Stimulated activated CD8-positive, alpha-beta memory T cell treated with anti-CD3 and anti-CD28 coated beads, Interleukin-7, amount 100 ng/mL, for 24 hours (primary cell): ENCODE data around the gene KCNT2.

ENCODE experiments used
- DNase-seq: peaks from one replicate; pipeline ENCODE4 v3.0.0-alpha.2; 2020; ENCODE audit warnings: low read depth

KCNT2 gene

GRCh38 chr1:196183941-196184340 is 424.3 kb downstream of the KCNT2 start:
- no peak for DNase-seq

GRCh38 chr1:196181594-196181878 is 426.7 kb downstream of the KCNT2 start:
- no peak for DNase-seq

- DNase-seq = no peak
These were observed 427.2 kb downstream of the KCNT2 start for GRCh38 chr1:196180847-196181593.

- no peak for DNase-seq
These were observed 430.1 kb downstream of the KCNT2 start for GRCh38 chr1:196178083-196178635.
